HepG2 (cell line): Measurements from ENCODE around the gene ENG. TPM values are rescaled to one million over a fixed set of nuclear protein-coding genes. Genes with fewer than 3 reads are reported as not detected.
"Not testable (repeated sequence)": the region's sequence is repeated elsewhere in the genome, so short reads cannot be mapped to it uniquely, and the experiment has no call there.

ENCODE experiments used
- ATAC-seq: fragments of 200-7000 bp; cut with Tn5 transposase; 3 replicates; pipeline ENCODE4 v1.9.1; 2020; ENCODE audit warnings: mild to moderate bottlenecking, moderate library complexity
- BruUV-seq: library from RNA; stranded (reverse); fragments of 400-500 nt; replicated peaks from 2 replicates; lab custom pipeline; 2021; lab: Mats Ljungman, UMichigan
- CTCF ChIA-PET: fragments of 300-600 bp; formaldehyde crosslinking; extraction: SDS; loops from one replicate; lab custom pipeline; 2021; ENCODE audit warnings: low total read pairs, inconsistent platforms, low intra/inter-chr PET ratio; lab: Yijun Ruan, JAX
- POLR2A ChIA-PET: fragments of 350-600 bp; sonication (Branson Sonifier 250); formaldehyde crosslinking; loops from one replicate; lab custom pipeline; 2020; ENCODE audit warnings: antibody characterized with exemption, inconsistent platforms; lab: Yijun Ruan, JAX
- DNase-seq: peaks from one replicate; pipeline ENCODE4 v3.0.0-alpha.2; 2015; ENCODE audit warnings: low spot score
- FAIRE-seq: peaks from 3 replicates; lab custom pipeline; 2011; peaks lifted over from hg19 to GRCh38; lab: Jason Lieb, UNC
- H2AFZ ChIP-seq: one replicate; pipeline ENCODE4 v1.6.1; 2011; ENCODE audit warnings: low read length, inconsistent platforms
- H3K27ac ChIP-seq: fragments of 300-600 bp; 3 replicates; pipeline ENCODE4 v1.8.0; 2011; ENCODE audit warnings: mixed run types, mild to moderate bottlenecking, mixed read lengths, low read length, inconsistent platforms; ENCODE audit not compliant: insufficient read depth; ENCODE audit errors: extremely low read length
- H3K27me3 ChIP-seq, 2 experiments: fragments of 200-600 bp in 1 of 2; 2 replicates in 1 of 2; 3 replicates in 1 of 2; pipeline versions ENCODE4 v1.6.0 to v1.8.0; 2011; ENCODE audit warnings: low read length in 2 of 2, mild to moderate bottlenecking in 2 of 2, moderate library complexity in 2 of 2, inconsistent platforms in 1 of 2; ENCODE audit not compliant: insufficient read depth in 2 of 2, control insufficient read depth in 1 of 2
- H3K36me3 ChIP-seq, 2 experiments: fragments of 200-600 bp in 1 of 2; replicated peaks in 1 of 2; 2 replicates in 1 of 2; 3 replicates in 1 of 2; pipeline versions ENCODE4 v1.5.1 to v1.8.0; 2011; ENCODE audit warnings: low read length in 2 of 2, inconsistent platforms in 1 of 2; ENCODE audit not compliant: insufficient read depth in 2 of 2, control insufficient read depth in 1 of 2
- H3K4me1 ChIP-seq: 2 replicates; pipeline ENCODE4 v1.5.1; 2012; ENCODE audit warnings: low read length, inconsistent platforms; ENCODE audit not compliant: insufficient read depth
- H3K4me2 ChIP-seq: 2 replicates; pipeline ENCODE4 v1.6.0; 2011; ENCODE audit warnings: low read depth, low read length, inconsistent platforms
- H3K4me3 ChIP-seq, 3 experiments: fragments of 200-600 bp in 1 of 3; sonication (generic), shearing (Covaris generic) in 1 of 3; replicated peaks in 1 of 3; 2 replicates each; pipeline ENCODE4 v1.5.1; 2011 to 2016; ENCODE audit warnings: low read length in 3 of 3, inconsistent platforms in 2 of 3, low read depth in 2 of 3, mild to moderate bottlenecking in 2 of 3, control low read depth in 1 of 3, mixed read lengths in 1 of 3; ENCODE audit not compliant: insufficient read depth in 1 of 3
- H3K79me2 ChIP-seq: one replicate; pipeline ENCODE4 v1.6.1; 2011; ENCODE audit warnings: low read length, inconsistent platforms; ENCODE audit not compliant: insufficient read depth
- H3K9ac ChIP-seq: 2 replicates; pipeline ENCODE4 v1.6.0; 2011; ENCODE audit warnings: mild to moderate bottlenecking, low read depth, low read length, inconsistent platforms; ENCODE audit not compliant: insufficient read depth
- H3K9me3 ChIP-seq: 2 replicates; pipeline ENCODE4 v1.5.1; 2012; ENCODE audit warnings: mild to moderate bottlenecking, low read length
- H4K20me1 ChIP-seq: 2 replicates; pipeline ENCODE4 v1.6.0; 2011; ENCODE audit warnings: inconsistent platforms, mild to moderate bottlenecking, low read length, moderate library complexity; ENCODE audit not compliant: insufficient read depth
- CCAR2 ChIP-seq: fragments of 200-400 bp; formaldehyde crosslinking; optimal IDR thresholded peaks from 2 replicates; pipeline ENCODE3; 2018; ENCODE audit warnings: low read depth, mild to moderate bottlenecking, low read length, moderate library complexity
- KMT2B ChIP-seq: IDR thresholded peaks from 2 replicates; pipeline ENCODE4 v1.6.1; 2016; ENCODE audit warnings: missing genetic modification reagents, missing compliant biosample characterization
- MTF1 ChIP-seq: sonication (generic); formaldehyde crosslinking; IDR thresholded peaks from 2 replicates; pipeline ENCODE4 v1.5.0; 2020; ENCODE audit warnings: missing genetic modification reagents
- ZNF317 ChIP-seq: sonication (generic); formaldehyde crosslinking; IDR thresholded peaks from 2 replicates; pipeline ENCODE4 v1.5.0; 2020; ENCODE audit warnings: mild to moderate bottlenecking, missing genetic modification reagents
- ZNF460 ChIP-seq: sonication (generic); formaldehyde crosslinking; IDR thresholded peaks from 2 replicates; pipeline ENCODE4 v1.5.1; 2020; ENCODE audit warnings: missing genetic modification reagents, mild to moderate bottlenecking, borderline replicate concordance
- WGBS: methylation state at CpG from one replicate; pipeline ENCODE4 v1.1.6; 2017; ENCODE audit warnings: low lambda C conversion rate; 5-methylcytosine and 5-hydroxymethylcytosine counted together
- in situ Hi-C: cut with HindIII; loops from 2 replicates; pipeline ENCODE4 v1.10.0; 2017; ENCODE audit warnings: low pct_unique_long_range_greater_than_20kb; ENCODE audit not compliant: extremely low pct_ligation_motif_present
- intact Hi-C: fragments of 100-400 bp; cut with micrococcal nuclease; formaldehyde crosslinking; loops from one replicate; pipeline ENCODE4 v1.10.0; 2022; ENCODE audit not compliant: unreplicated experiment
- polyA plus RNA-seq, 8 experiments: library from polyadenylated mRNA; depleted of rRNA in 3 of 8; stranded (reverse) in 7 of 8; unstranded in 1 of 8; fragments of >200 nt; fragmentation: Illumina TruSeq in 4 of 8; extraction: Trizol in 4 of 8; gene quantifications; 2 replicates each; pipeline versions ENCODE4 v1.2.1 to v1.2.3, GENCODE V29; 2011 to 2016; ENCODE audit warnings: low read depth in 4 of 8, missing spikeins in 1 of 8, mixed read lengths in 1 of 8; ENCODE audit not compliant: insufficient read depth in 1 of 8
- total RNA-seq, 5 experiments: library from RNA; depleted of rRNA; stranded (reverse); fragments of >200 nt; fragmentation: Illumina TruSeq; extraction: Trizol; gene quantifications; 2 replicates each; pipeline ENCODE4 v1.2.3, GENCODE V29; 2016; ENCODE audit warnings: low read depth in 1 of 5
- TF ChIP-seq, protein P1 (sequence below): sonication (generic); IDR thresholded peaks from 2 replicates; pipeline ENCODE4 v1.6.1; 2016; ENCODE audit warnings: low read depth, borderline replicate concordance
- TF ChIP-seq, protein P2 (sequence below): sonication (generic); formaldehyde crosslinking; IDR thresholded peaks from 2 replicates; pipeline ENCODE4 v1.9.0; 2021; ENCODE audit warnings: mild to moderate bottlenecking, missing genetic modification reagents

ENG gene
- total and polyA plus RNA-seq, 2 of the 13 experiments (the other 11 are each of a cell fraction or from before 2014, with no cell fraction given), result 0.02 to 1.1 TPM

DNA sequence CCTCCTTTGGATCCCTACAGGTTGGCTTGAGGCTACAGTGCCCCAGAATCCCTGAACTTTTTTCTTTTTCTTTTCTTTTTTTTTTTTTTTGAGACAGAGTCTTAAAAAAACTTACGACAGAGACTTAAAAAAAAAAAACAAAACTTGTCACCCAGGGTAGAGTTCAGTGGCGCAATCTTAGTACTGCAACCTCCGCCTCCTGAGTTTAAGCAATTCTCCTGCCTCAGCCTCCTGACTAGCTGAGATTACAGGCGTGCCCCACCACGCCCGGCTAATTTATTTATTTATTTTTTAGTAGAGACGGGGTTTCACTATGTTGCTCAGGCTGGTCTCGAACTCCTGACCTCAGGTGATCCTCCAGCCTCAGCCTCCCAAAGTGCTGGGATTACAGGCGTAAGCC, 73.5 kb downstream of the ENG start:
- intact Hi-C loops, H3K27ac ChIP-seq, H4K20me1 ChIP-seq, DNase-seq: not testable (repeated sequence)
- in situ Hi-C loops, result loop anchor here (5.0 kb wide), 1 partner anchor 44 kb away; the partner anchor contains the start of gene TOR2A
- TF ChIP-seq ZNF460, result peak; percentile 22; the same call in 1 of the 2 replicates
- TF ChIP-seq, all 625 proteins: peak for 1; not testable (repeated sequence) for 624
- Histone ChIP-seq H3K4me1 (peaks cover 30% of the 10 kb centered on the region), H3K27me3 (peaks cover 1 to 39% of the 10 kb centered on the region in 2 experiments; a peak in 3 of 5 replicates), H3K4me2 (peak overlapping the region; percentile 35)
- H3K79me2 ChIP-seq, FAIRE-seq, H3K4me3 ChIP-seq, H3K9ac ChIP-seq, H3K36me3 ChIP-seq, ATAC-seq, POLR2A ChIA-PET, H2AFZ ChIP-seq, H3K9me3 ChIP-seq, CTCF ChIA-PET, BruUV-seq: not testable (repeated sequence)
- 19% methylated on average over 9 of the region's 9 CpGs for WGBS

DNA sequence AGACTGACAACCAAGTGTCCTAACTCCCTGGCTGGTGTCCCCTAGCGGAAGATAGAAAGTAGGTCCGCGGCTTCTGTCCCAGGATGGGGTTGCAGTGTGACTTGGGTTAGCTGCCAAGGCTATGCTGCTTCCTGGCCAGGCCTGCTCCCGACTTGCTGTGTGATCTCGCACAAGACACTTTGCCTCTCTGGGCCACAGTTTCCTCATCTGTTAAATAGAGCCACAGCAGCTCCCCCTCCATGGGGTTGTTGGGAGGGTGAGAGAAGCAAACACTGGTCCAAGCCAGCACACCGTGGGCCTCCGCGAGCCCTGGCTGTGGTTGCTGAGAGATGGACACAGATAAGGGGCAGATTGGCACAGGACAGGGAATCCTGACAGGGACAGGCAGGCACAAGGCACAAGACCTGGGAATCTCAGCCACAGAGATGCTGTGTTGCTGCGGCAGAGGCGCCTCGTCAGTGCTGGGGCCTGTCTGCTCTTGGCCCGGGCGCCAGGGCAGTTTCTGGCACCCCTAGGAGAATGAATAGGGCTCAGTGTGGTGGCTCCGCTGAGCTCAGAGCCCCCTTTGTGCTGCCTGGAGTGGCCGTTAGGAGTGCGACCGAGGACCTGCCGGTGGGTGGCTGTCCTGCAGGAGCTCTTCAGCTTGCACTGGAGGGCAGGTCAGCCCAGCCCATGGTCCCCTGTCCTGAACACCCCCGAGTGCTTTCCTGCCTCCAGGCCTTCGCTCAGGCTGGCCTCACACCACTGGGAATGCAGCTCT, 74.2 kb downstream of the ENG start:
- Histone ChIP-seq H3K4me2 (peak overlapping the region; percentile 35), H3K9me3 (no peaks in the 10 kb centered on the region), H3K79me2 (no peaks in the 10 kb centered on the region), H4K20me1 (no peaks in the 10 kb centered on the region), H3K9ac (no peak overlapping the region), H3K4me3 (no peak overlapping the region), H3K4me1 (peaks cover 30% of the 10 kb centered on the region), H2AFZ (no peak overlapping the region), H3K36me3 (no peaks in the 10 kb centered on the region), H3K27ac (no peak overlapping the region), H3K27me3 (peaks cover 1 to 39% of the 10 kb centered on the region in 2 experiments; a peak in 3 of 5 replicates)
- CTCF ChIA-PET, result no interaction called here
- no TSS peak for BruUV-seq
- in situ Hi-C loops, result loop anchor here (5.0 kb wide), 1 partner anchor 43 kb away; the partner anchor contains the start of gene TOR2A
- intact Hi-C loops, result no loop called here
- WGBS, result 20% methylated on average over 10 of the region's 20 CpGs
- peak; percentile 25 for DNase-seq
- FAIRE-seq, result no peak
- peak; percentile 78 for ATAC-seq
- POLR2A ChIA-PET, result no interaction called here
- TF ChIP-seq, protein P1, sequence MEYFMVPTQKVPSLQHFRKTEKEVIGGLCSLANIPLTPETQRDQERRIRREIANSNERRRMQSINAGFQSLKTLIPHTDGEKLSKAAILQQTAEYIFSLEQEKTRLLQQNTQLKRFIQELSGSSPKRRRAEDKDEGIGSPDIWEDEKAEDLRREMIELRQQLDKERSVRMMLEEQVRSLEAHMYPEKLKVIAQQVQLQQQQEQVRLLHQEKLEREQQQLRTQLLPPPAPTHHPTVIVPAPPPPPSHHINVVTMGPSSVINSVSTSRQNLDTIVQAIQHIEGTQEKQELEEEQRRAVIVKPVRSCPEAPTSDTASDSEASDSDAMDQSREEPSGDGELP, result no peak
- TF ChIP-seq MTF1, result no peak
- TF ChIP-seq KMT2B (CRISPR knock-in tag), result no peak
- no peak for TF ChIP-seq CCAR2
- TF ChIP-seq ZNF317 (CRISPR knock-in tag), result no peak
- TF ChIP-seq, protein P2, sequence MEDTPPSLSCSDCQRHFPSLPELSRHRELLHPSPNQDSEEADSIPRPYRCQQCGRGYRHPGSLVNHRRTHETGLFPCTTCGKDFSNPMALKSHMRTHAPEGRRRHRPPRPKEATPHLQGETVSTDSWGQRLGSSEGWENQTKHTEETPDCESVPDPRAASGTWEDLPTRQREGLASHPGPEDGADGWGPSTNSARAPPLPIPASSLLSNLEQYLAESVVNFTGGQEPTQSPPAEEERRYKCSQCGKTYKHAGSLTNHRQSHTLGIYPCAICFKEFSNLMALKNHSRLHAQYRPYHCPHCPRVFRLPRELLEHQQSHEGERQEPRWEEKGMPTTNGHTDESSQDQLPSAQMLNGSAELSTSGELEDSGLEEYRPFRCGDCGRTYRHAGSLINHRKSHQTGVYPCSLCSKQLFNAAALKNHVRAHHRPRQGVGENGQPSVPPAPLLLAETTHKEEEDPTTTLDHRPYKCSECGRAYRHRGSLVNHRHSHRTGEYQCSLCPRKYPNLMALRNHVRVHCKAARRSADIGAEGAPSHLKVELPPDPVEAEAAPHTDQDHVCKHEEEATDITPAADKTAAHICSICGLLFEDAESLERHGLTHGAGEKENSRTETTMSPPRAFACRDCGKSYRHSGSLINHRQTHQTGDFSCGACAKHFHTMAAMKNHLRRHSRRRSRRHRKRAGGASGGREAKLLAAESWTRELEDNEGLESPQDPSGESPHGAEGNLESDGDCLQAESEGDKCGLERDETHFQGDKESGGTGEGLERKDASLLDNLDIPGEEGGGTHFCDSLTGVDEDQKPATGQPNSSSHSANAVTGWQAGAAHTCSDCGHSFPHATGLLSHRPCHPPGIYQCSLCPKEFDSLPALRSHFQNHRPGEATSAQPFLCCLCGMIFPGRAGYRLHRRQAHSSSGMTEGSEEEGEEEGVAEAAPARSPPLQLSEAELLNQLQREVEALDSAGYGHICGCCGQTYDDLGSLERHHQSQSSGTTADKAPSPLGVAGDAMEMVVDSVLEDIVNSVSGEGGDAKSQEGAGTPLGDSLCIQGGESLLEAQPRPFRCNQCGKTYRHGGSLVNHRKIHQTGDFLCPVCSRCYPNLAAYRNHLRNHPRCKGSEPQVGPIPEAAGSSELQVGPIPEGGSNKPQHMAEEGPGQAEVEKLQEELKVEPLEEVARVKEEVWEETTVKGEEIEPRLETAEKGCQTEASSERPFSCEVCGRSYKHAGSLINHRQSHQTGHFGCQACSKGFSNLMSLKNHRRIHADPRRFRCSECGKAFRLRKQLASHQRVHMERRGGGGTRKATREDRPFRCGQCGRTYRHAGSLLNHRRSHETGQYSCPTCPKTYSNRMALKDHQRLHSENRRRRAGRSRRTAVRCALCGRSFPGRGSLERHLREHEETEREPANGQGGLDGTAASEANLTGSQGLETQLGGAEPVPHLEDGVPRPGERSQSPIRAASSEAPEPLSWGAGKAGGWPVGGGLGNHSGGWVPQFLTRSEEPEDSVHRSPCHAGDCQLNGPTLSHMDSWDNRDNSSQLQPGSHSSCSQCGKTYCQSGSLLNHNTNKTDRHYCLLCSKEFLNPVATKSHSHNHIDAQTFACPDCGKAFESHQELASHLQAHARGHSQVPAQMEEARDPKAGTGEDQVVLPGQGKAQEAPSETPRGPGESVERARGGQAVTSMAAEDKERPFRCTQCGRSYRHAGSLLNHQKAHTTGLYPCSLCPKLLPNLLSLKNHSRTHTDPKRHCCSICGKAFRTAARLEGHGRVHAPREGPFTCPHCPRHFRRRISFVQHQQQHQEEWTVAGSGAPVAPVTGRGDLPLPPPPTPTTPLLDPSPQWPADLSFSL (CRISPR knock-in tag), result no peak
